Activated CD4-positive, alpha-beta T cell treated with anti-CD3 and anti-CD28 coated beads for 48 hours (primary cell): ENCODE measurements around the gene ATP8A2.

Experiments
- DNase-seq: peaks from one replicate; pipeline ENCODE4 v3.0.0-alpha.2; 2020

The ATP8A2 gene

GRCh38 chr13:25867038-25867437, 495.3 kb downstream of the ATP8A2 start:
- no peak for DNase-seq

GRCh38 chr13:25868490-25868889, 496.7 kb downstream of the ATP8A2 start:
- DNase-seq: no peak

GRCh38 chr13:25869941-25870340, 498.2 kb downstream of the ATP8A2 start:
- DNase-seq: no peak

GRCh38 chr13:25871389-25872125, 499.8 kb downstream of the ATP8A2 start:
- no peak for DNase-seq

- DNase-seq: peak; percentile 42
Observed at GRCh38 chr13:25872481-25873241, 500.9 kb downstream of the ATP8A2 start.

GRCh38 chr13:25873242-25873612, 501.5 kb downstream of the ATP8A2 start:
- no peak for DNase-seq

- no peak for DNase-seq
Observed at GRCh38 chr13:25874064-25874737, 502.4 kb downstream of the ATP8A2 start.

GRCh38 chr13:25874907-25875306, 503.1 kb downstream of the ATP8A2 start:
- DNase-seq: peak; percentile 70

GRCh38 chr13:25876247-25876646, 504.5 kb downstream of the ATP8A2 start:
- no peak for DNase-seq

GRCh38 chr13:25879466-25879865, 507.7 kb downstream of the ATP8A2 start:
- DNase-seq: no peak

GRCh38 chr13:25881136-25881926, 509.6 kb downstream of the ATP8A2 start:
- no peak for DNase-seq

- DNase-seq: no peak
Observed at GRCh38 chr13:25881971-25882451, 510.2 kb downstream of the ATP8A2 start.

- DNase-seq: peak; percentile 17
Observed at GRCh38 chr13:25882466-25883357, 510.9 kb downstream of the ATP8A2 start.

GRCh38 chr13:25885418-25885817, 513.6 kb downstream of the ATP8A2 start:
- DNase-seq: no peak

GRCh38 chr13:25886438-25887214, 514.9 kb downstream of the ATP8A2 start:
- DNase-seq: peak; percentile 36

GRCh38 chr13:25887962-25888655, 516.3 kb downstream of the ATP8A2 start:
- no peak for DNase-seq

- DNase-seq: no peak
Observed at GRCh38 chr13:25890671-25891212, 519.0 kb downstream of the ATP8A2 start.

GRCh38 chr13:25898991-25899390, 527.2 kb downstream of the ATP8A2 start:
- DNase-seq: no peak

GRCh38 chr13:25899464-25899863, 527.7 kb downstream of the ATP8A2 start:
- DNase-seq: no peak

- DNase-seq: no peak
Observed at GRCh38 chr13:25899952-25900351, 528.2 kb downstream of the ATP8A2 start.
